CD14-positive monocyte (primary cell): ENCODE measurements around the gene CPNE8. TPM values are rescaled to one million over a fixed set of nuclear protein-coding genes. Genes with fewer than 3 reads are reported as not detected.

Experiments used
- DNase-seq, 3 donors: peaks; one replicate each; pipeline ENCODE4 v3.0.0-alpha.2; 2011 to 2022
- H2AFZ ChIP-seq: 2 replicates; pipeline ENCODE4 v1.6.0; 2012; ENCODE audit warnings: mild to moderate bottlenecking, low read depth, low read length, inconsistent platforms; ENCODE audit not compliant: insufficient read depth, poor library complexity, severe bottlenecking
- H3K27ac ChIP-seq, 2 donors: 1 replicate in 1 of 2; 2 replicates in 1 of 2; pipeline ENCODE4 v1.5.1; 2012 to 2013; ENCODE audit warnings: low read length in 2 of 2, control low read depth in 1 of 2, inconsistent platforms in 1 of 2, low read depth in 1 of 2, mild to moderate bottlenecking in 1 of 2
- H3K27me3 ChIP-seq, 2 donors: one replicate each; pipeline versions ENCODE4 v1.6.0 to v1.6.1; 2011 to 2013; ENCODE audit warnings: low read length in 2 of 2; ENCODE audit not compliant: control insufficient read depth in 2 of 2, insufficient read depth in 2 of 2
- H3K36me3 ChIP-seq, 2 donors: replicated peaks in 1 of 2; 1 replicate in 1 of 2; 2 replicates in 1 of 2; pipeline versions ENCODE4 v1.5.1 to v1.6.1; 2012 to 2013; ENCODE audit warnings: low read length in 2 of 2, control low read depth in 1 of 2, inconsistent platforms in 1 of 2, mild to moderate bottlenecking in 1 of 2; ENCODE audit not compliant: insufficient read depth in 2 of 2, control insufficient read depth in 1 of 2
- H3K4me1 ChIP-seq, 2 donors: 1 replicate in 1 of 2; 2 replicates in 1 of 2; pipeline versions ENCODE4 v1.5.1 to v1.6.1; 2012 to 2013; ENCODE audit warnings: low read length in 2 of 2, control low read depth in 1 of 2, inconsistent platforms in 1 of 2, mild to moderate bottlenecking in 1 of 2, moderate library complexity in 1 of 2; ENCODE audit not compliant: insufficient read depth in 2 of 2, control insufficient read depth in 1 of 2
- H3K4me2 ChIP-seq: replicated peaks from 2 replicates; pipeline ENCODE3; 2012; ENCODE audit warnings: low read length, moderate library complexity, mild to moderate bottlenecking; ENCODE audit not compliant: poor library complexity, severe bottlenecking; ENCODE audit errors: extremely low read depth
- H3K4me3 ChIP-seq, 3 experiments: fragments of 200-600 bp in 1 of 3; sonication (generic) in 1 of 3; replicated peaks in 1 of 3; 1 replicate in 2 of 3; 2 replicates in 1 of 3; pipeline ENCODE4 v1.5.1; 2011 to 2013; ENCODE audit warnings: low read length in 3 of 3, mild to moderate bottlenecking in 3 of 3, control low read depth in 2 of 3, low read depth in 2 of 3, inconsistent platforms in 1 of 3, moderate library complexity in 1 of 3
- H3K79me2 ChIP-seq: 2 replicates; pipeline ENCODE4 v1.6.0; 2012; ENCODE audit warnings: mild to moderate bottlenecking, control low read depth, inconsistent platforms, low read length, moderate library complexity; ENCODE audit not compliant: insufficient read depth
- H3K9ac ChIP-seq: 2 replicates; pipeline ENCODE4 v1.6.0; 2017; ENCODE audit warnings: low read length, mild to moderate bottlenecking; ENCODE audit not compliant: insufficient read depth, poor library complexity, severe bottlenecking
- H3K9me3 ChIP-seq, 2 donors: replicated peaks in 1 of 2; 1 replicate in 1 of 2; 2 replicates in 1 of 2; pipeline versions ENCODE4 v1.5.1 to v1.6.1; 2012 to 2013; ENCODE audit warnings: low read length in 2 of 2, control low read depth in 1 of 2; ENCODE audit not compliant: control insufficient read depth in 1 of 2, insufficient read depth in 1 of 2
- H4K20me1 ChIP-seq: 2 replicates; pipeline ENCODE4 v1.6.0; 2012; ENCODE audit warnings: mild to moderate bottlenecking, low read length, control low read depth, moderate library complexity; ENCODE audit not compliant: insufficient read depth
- H3K27ac Mint-ChIP-seq, 7 donors: one replicate each; pipeline ENCODE4 v1.8.0; 2020; ENCODE audit warnings: mild to moderate bottlenecking in 7 of 7, mixed read lengths in 7 of 7, moderate library complexity in 6 of 7, inconsistent platforms in 2 of 7
- H3K27me3 Mint-ChIP-seq, 3 donors: one replicate each; pipeline ENCODE4 v1.8.0; 2021 to 2022; ENCODE audit warnings: low read depth in 3 of 3, mild to moderate bottlenecking in 3 of 3, mixed read lengths in 3 of 3, moderate library complexity in 3 of 3, inconsistent platforms in 1 of 3
- H3K36me3 Mint-ChIP-seq, 2 donors: one replicate each; pipeline ENCODE4 v1.8.0; 2020; ENCODE audit warnings: mixed read lengths in 2 of 2, inconsistent platforms in 1 of 2, mild to moderate bottlenecking in 1 of 2
- H3K4me1 Mint-ChIP-seq: one replicate; pipeline ENCODE4 v1.8.0; 2020; ENCODE audit warnings: mild to moderate bottlenecking, mixed read lengths
- H3K4me3 Mint-ChIP-seq, 2 donors: one replicate each; pipeline ENCODE4 v1.8.0; 2020; ENCODE audit warnings: mild to moderate bottlenecking in 2 of 2, mixed read lengths in 2 of 2, moderate library complexity in 1 of 2
- H3K9me3 Mint-ChIP-seq, 7 donors: one replicate each; pipeline ENCODE4 v1.8.0; 2020 to 2022; ENCODE audit warnings: mixed read lengths in 7 of 7, mild to moderate bottlenecking in 6 of 7, moderate library complexity in 6 of 7, inconsistent platforms in 2 of 7
- CTCF ChIP-seq: fragments of 200-600 bp; IDR thresholded peaks from one replicate; pipeline ENCODE4 v1.8.0; 2022; ENCODE audit warnings: antibody characterized with exemption, mild to moderate bottlenecking
- WGBS: methylation state at CpG from one replicate; pipeline ENCODE4 v1.1.5; 2013; ENCODE audit warnings: missing lambda C conversion rate; ENCODE audit not compliant: insufficient coverage; 5-methylcytosine and 5-hydroxymethylcytosine counted together
- intact Hi-C, 2 donors: fragments of 100-400 bp; cut with micrococcal nuclease; formaldehyde crosslinking; loops; one replicate each; pipeline versions ENCODE4 v1.15.0 to v1.15.1; 2023
- polyA plus RNA-seq, 3 donors: library from polyadenylated mRNA; depleted of rRNA in 1 of 3; unstranded in 2 of 3; stranded (reverse) in 1 of 3; fragments of 300-500 nt in 2 of 3; fragments of >200 nt in 1 of 3; fragmentation: Illumina TruSeq in 2 of 3; gene quantifications; 1 replicate in 2 of 3; 2 replicates in 1 of 3; pipeline ENCODE4 v1.2.3, GENCODE V29; 2012 to 2021

CPNE8 gene
- polyA plus RNA-seq, 3 donors, result 15.2 to 22.5 (median 19.0) TPM

GRCh38 chr12:38844267-38844666 lies 61.1 kb downstream of the CPNE8 start:
- intact Hi-C loops, result no loop called here
- Histone ChIP-seq H3K4me3 (no peak overlapping the region), H3K4me2 (no peak overlapping the region), H3K27me3 (no peaks in the 10 kb centered on the region), H4K20me1 (peaks cover 28% of the 10 kb centered on the region), H3K9ac (no peak overlapping the region), H3K9me3 (no peaks in the 10 kb centered on the region), H3K79me2 (peaks cover 29% of the 10 kb centered on the region), H3K4me1 (no peaks in the 10 kb centered on the region), H2AFZ (no peak overlapping the region), H3K36me3 (peaks cover 4 to 8% of the 10 kb centered on the region in 2 donors), H3K27ac (no peak overlapping the region)
- Mint-ChIP-seq H3K27ac (no peak overlapping the region), H3K27me3 (peaks cover 0 to 1% (median 0%) of the 10 kb centered on the region in 3 donors), H3K4me3 (no peak overlapping the region), H3K4me1 (peaks cover 9% of the 10 kb centered on the region), H3K36me3 (peaks cover 11 to 12% of the 10 kb centered on the region in 2 donors), H3K9me3 (no peaks in the 10 kb centered on the region)
- DNase-seq, result no peak
- no peak for TF ChIP-seq CTCF
- no CpG with 5 or more reads among the region's 4 CpGs for WGBS

GRCh38 chr12:38838056-38838850 lies 67.1 kb downstream of the CPNE8 start:
- H2AFZ ChIP-seq, result no peak overlapping the region
- peak overlapping the region in 1 of 2 donors; percentile 56 for H3K27ac ChIP-seq
- H3K27me3 Mint-ChIP-seq, result peaks cover 0 to 1% (median 0%) of the 10 kb centered on the region in 3 donors
- H3K4me1 ChIP-seq, result no peaks in the 10 kb centered on the region
- peaks cover 28 to 42% of the 10 kb centered on the region in 2 donors for H3K36me3 Mint-ChIP-seq
- H3K4me3 Mint-ChIP-seq, result no peak overlapping the region
- intact Hi-C loops, result no loop called here
- no peak overlapping the region for H3K4me2 ChIP-seq
- no peak for TF ChIP-seq CTCF
- WGBS, result 100% methylated on average over 1 of the region's 2 CpGs
- no peaks in the 10 kb centered on the region for H3K9me3 ChIP-seq
- H3K9me3 Mint-ChIP-seq, result peaks cover 0 to 5% (median 0%) of the 10 kb centered on the region in 7 donors
- DNase-seq, result no peak
- H3K27ac Mint-ChIP-seq, result peak overlapping the region in 2 of 7 donors; percentile 10 to 15
- H3K27me3 ChIP-seq, result no peaks in the 10 kb centered on the region
- no peak overlapping the region for H3K9ac ChIP-seq
- peaks cover 10% of the 10 kb centered on the region for H3K4me1 Mint-ChIP-seq
- no peak overlapping the region for H3K4me3 ChIP-seq
- peaks cover 11 to 32% of the 10 kb centered on the region in 2 donors for H3K36me3 ChIP-seq
- no peaks in the 10 kb centered on the region for H3K79me2 ChIP-seq
- peaks cover 23% of the 10 kb centered on the region for H4K20me1 ChIP-seq
